ENCODE data around the gene SLC25A22.

SLC25A22 gene

DNA sequence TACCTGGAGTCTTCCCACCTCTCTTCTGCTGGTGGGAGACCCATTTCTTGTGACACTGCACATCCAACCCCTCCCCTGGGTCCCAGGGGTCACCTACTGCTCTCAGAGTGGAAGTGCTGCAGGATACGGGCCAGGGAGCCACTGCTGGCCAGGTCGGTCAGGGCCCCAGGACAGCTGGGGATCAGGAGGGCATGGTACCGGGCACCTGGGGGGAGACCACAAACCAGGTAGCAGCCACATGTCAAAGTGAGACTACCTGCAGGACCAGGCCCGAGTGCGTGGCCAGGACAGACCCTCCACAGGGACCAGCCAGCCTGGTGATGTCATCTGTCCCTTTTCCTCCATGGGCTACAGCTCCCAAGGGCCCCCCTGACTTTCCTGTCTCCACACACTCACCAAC, 24.7 kb downstream of the SLC25A22 start:
- no peak for DNase-seq (ENCODE audit: low read depth, low spot score)

DNA sequence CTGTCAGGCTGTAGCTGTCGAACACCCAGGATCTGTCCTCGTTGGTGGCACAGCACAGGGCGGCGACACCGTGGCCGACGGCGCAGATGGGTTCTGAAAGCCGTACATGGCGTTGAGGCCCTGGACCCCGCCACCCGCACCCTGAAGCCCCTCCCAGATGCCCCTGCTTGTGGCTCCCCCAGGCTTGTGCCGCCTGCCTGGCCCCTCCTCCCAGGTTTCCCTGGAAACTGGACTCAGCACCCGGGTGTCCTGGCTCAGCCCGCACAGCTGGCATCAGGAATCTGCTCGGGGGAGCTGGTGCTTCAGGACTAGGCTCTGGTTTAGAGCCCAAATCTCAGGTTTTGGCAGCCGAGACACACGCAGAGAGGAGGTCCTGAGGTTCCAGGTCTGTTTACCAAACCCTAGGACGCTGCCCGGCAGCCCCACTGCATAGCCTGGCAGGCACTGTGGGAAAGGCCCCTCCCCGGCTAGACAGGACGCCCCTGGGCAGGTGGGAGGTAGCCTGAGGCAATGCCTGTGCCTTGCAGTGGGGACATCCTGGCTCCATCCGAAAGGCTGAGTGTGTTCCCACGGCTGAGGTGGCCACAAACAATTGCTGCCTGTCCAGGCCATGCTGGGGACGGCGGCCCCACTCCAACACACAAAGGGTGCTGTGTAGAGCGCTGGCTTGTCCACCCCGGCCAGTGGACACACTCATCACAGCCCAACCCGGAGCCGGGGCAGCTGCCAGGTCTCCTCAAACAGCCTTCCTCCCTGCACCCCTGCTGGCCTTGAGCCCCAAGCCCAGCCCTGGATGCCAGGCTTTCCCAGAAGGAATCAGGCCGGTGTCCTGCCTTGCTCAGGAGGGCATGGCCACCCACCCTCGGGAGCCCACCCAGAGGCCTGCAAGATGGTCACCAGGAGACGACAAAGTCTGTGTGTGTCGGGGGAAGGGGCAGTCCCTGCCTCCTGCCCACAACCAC, 25.4 kb downstream of the SLC25A22 start:
- no peak for DNase-seq (ENCODE audit: low read depth, low spot score)

DNA sequence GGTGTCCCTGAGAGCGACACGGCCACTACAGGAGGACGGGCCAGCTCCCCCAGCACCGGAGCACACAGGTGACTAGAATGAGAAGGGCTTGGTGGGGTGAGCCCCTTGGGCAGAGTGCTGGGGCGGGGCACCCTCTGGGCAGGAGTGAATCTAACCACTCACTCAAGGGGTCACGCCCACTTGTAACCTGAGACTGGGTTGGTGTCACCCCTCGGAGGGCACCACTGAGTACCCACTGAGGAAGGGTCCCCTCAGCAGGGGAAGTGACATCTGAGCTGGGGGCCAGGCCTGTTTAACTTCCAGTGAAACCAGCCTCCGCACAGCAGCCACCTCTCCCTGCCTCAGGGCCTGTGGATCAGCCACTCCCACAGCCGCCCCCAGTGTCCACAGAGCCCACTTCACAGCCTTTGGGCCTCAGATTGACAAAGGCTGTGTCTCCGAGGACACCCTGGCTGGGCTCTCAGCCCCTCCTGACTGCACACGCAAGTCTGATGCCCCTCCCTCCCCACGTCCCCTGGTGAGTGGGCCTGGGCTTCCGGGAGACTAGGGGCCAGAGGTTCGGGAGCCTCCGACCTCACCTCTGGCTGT, 26.4 kb downstream of the SLC25A22 start:
- DNase-seq (ENCODE audit: low read depth, low spot score): no peak

DNA sequence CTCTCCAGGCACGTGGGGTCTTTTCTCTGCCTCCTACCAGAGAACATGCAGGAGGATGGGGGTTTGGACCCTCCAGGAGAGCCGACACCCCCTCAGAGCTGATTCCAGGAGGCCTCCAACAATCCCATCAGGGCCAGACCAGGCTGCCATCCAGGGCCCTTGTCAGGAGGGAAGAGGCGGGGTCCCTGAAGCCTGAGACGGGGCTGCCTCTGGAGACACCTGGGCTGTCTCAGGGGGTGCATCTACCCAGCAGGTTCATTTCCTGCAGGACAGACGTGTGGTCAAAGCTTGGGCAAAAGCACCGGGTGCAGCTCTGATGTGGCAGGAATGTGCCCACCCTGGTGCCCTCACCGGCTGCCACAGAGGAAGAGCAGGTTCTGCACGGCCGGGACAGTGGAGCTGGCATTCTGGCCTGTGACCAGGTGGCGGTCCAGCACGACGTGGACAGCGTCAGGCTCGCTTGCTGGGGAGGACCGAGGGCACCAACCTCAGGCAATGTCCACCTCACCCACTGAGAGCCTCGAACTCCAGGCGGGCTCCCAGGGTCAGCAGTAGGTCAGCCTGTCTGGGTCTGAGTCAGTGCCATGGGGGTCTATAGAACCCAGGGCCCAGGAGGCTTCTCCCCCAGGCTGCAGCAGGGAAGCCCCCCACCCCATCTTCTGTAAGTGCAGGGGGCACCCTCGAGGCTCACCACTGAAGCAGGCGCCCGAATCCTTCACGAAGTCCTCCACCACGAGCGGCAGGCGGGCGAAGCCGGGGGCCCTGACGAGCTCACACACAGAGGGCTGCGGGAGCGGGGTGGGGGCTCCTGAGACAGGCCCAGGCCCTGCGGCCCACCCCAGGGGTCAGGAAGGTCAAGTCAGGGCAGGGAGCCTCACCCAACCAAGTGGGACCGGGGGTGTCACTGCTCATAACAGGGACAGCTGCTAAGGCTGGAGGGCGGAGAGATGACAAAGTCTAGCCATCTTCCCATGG, 27.2 kb downstream of the SLC25A22 start:
- no peak for DNase-seq (ENCODE audit: low read depth, low spot score)

DNA sequence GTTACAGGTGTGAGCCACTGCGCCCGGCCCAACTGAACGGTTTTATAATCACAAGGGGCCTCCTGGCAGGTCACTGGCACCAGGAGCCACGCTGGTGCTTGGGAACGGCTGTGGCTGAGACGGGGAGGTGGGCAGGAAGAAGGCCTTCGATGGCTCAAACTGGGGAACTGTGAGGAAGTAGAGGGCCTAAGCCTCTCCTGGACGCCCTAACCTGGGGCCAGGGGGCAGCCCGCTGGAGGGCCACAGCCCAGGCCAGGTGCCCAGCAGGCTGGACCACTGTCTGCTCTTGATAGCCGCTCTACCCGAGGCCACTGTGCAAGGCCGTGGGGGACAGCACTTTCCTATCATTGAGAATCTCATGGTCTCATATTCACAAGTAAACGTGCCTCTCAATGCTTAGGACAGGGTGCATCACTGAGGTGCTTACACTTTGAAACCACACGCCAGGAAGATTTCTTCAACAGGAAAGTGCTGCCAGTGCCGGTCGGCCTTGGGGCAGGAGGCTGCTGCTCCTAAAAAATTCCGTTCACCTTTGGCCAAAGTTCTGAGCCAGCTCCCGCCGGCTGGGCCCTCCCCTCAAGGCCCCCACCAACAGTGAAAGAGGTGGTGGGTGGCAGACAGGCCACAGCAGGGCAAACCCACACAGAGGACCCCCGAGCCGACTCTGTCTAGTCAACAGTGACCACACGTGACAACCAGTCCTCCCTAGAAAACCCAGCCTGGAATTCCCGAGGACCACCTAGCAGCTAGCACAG, 28.0 kb downstream of the SLC25A22 start:
- DNase-seq (ENCODE audit: low read depth, low spot score): no peak

DNA sequence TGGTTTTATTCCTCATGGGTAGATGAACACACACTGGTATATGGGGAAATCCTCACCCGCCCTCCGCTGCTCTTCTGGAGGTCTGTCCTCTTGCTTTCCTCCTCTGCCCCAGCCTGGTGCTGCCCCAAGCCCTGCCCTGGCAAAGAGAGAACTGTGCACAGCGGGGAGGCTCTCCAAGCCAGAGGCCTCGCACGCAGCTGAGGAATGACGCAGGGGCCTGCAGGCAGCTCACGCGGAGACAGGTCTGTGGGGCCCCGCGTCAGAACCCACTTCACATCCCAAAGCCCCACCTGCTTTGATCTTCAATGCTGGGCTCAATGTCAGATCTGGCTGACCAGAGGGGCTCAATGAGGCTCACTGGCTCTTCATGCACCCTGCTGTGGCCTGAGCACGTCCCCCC, 30.8 kb downstream of the SLC25A22 start:
- no peak for DNase-seq (ENCODE audit: low read depth, low spot score)

DNA sequence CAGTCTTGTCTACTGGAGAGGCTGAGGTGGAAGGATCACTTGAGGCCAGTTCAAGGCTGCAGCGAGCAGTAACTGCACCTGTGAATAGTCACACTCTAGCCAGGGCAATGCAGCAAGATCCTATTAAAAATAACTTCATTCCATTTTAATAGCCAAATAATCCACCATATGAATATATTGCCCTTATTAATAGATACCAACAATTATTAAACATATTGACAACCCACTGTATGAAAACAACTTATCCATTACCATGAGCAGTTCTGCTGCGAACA, 31.2 kb downstream of the SLC25A22 start:
- no peak for DNase-seq (ENCODE audit: low read depth, low spot score)

DNA sequence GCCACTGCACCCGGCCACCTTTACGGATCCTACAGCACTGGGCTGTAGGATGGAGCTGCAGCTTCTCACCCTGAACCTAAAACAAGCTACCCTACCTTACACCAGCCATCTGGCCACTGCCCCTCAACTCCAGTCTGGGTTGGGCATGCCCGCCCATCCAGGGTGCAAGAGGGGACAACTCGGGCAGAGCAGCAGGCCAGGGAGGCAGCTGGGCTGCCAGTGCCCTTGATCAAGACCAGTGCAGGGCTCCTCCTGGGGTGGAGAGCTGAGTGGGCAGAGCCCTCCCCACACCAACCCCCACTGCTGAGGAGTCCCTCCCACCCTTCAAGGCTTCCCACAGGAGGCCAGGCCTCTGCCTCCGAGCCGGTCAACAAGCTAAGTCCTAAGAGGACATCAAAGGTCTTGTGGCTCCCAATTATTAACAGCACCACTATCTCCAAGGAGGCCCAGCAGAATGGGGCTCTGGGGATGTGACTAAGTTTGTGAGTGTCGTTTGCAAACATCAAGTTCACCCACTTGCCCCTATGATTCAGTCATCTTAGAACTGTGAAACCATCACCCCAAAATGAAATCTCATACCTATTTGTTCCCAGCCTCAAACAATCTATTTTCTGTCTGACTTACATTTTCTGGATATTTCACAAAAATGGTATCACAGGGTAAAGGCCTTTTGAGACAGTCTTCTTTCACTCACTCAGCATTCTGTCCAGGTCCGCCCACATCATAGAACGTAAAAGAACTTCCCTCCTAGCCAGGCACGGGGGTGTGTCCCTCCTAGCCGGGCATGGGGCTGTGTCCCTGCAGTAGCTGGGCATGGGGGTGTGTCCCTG, 31.8 kb downstream of the SLC25A22 start:
- DNase-seq (ENCODE audit: low read depth, low spot score): no peak

DNA sequence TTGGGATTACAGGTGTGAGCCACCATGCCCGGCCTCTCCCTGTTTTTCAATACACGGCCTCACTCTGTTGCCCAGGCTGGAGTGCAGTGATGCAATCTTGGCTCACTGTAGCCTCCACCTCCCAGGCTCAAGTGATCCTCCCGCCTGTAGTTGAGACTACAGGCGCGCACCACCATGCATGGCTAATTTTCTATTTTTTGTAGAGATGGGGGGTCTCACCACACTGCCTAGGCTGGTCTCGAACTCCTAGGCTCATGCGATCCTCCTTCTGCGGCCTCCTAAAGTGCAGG, 32.3 kb downstream of the SLC25A22 start:
- no peak for DNase-seq (ENCODE audit: low read depth, low spot score)

DNA sequence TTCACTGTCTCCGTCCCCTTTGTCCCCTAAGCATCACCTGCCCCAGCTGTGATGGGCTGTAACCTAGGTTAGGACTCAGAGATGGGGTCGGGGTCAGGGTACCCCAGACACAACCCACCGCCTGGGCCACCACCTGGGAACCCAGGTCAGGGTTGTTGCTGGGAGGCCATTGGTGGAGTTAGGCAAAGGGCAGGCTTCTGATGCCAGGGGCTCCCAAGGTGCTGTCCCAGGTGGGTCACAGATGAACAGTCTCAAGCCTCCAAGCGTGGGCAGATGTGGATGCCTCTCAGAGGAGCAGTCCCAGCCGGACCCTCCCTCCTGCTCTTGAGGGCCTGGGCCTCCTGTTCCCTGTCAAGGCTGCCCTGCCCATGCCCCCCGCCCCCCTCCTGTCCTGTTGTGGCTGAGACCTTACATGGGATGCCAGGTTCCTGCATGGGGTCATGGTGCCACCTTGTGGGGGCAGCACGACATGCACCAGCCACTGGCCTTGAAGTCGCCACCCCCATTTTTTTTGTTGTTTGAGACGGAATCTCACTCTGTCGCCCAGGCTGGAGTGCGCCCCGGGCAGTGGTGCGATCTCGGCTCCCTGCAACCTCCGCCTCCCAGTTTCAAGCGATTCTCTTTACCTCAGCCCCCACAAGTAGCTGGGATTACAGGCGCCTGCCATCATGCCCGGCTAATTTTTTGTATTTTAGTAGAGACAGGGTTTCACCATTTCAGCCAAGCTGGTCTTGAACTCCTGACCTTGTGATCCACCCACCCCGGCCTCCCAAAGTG, 32.9 kb downstream of the SLC25A22 start:
- no peak for DNase-seq (ENCODE audit: low read depth, low spot score)

DNA sequence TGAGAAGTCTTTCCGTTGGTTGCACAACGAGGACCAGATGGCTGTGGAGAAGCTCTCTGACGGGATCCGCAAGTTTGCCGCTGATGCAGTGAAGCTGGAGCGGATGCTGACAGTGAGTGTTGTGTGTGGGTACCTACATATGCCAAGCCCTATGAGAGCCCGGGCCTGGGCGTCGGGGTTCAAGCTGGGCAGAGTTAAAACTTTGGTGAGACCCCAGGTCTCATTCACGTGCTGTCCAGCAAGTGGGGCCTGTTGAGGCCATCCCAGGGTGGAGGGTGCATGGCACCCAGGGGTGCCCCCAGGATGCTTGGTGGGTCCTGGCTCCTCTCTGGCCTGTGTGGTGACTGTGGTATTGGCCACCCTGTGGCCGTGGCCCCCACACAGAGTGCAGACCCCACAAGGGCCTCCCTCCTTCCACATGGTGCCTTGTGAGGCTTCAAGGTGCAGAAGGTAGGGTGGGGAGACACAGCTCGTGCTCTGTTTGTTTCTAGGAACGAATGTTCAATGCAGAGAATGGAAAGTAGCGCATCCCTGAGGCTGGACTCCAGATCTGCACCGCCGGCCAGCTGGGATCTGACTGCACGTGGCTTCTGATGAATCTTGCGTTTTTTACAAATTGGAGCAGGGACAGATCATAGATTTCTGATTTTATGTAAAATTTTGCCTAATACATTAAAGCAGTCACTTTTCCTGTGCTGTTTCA, 33.6 kb downstream of the SLC25A22 start:
- no peak for DNase-seq (ENCODE audit: low read depth, low spot score)

DNA sequence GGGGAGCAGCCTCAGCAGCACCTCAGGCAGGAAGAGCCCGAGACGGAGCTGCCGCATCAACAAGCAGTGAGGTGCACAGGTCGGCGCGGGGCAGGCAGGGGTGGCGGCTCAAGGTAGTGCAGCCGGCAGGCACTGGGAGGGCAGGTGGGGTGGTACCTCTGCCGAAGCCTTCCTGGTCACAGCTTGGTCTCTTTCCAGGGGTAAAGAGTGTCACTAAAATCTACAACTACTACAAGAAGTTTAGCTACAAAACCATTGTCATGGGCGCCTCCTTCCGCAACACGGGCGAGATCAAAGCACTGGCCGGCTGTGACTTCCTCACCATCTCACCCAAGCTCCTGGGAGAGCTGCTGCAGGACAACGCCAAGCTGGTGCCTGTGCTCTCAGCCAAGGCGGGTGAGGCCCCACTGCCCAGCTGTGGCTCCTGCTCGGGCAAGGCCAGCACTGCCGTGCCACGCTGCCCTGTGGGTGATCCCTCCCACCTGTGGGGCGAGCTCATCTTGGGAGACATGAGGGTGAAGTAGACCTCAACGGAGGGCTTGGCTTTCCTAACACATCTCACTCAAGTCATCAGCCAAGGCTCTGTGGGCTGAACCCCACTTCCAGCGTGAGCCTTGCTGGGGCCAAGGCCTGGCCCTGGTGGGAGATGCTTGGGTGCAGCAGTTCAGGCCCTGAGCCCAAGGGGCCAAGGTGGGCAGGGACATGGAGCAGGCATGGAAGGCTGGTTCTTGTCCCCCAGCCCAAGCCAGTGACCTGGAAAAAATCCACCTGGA, 34.3 kb downstream of the SLC25A22 start:
- no peak for DNase-seq (ENCODE audit: low read depth, low spot score)

DNA sequence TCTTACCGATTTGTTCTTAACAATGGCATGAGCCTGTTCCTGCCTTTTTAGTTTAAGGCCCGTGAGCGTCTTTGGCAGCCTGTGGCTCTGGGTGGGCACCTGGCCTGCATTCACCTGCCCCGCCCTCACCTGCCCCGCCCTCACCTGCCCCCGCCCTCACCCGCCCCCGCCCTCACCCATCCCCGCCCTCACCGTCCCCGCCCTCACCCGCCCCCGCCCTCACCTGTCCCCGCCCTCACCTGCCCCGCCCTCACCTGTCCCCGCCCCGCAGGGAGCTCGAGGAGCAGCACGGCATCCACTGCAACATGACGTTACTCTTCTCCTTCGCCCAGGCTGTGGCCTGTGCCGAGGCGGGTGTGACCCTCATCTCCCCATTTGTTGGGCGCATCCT, 35.0 kb downstream of the SLC25A22 start:
- no peak for DNase-seq (ENCODE audit: low read depth, low spot score)

DNA sequence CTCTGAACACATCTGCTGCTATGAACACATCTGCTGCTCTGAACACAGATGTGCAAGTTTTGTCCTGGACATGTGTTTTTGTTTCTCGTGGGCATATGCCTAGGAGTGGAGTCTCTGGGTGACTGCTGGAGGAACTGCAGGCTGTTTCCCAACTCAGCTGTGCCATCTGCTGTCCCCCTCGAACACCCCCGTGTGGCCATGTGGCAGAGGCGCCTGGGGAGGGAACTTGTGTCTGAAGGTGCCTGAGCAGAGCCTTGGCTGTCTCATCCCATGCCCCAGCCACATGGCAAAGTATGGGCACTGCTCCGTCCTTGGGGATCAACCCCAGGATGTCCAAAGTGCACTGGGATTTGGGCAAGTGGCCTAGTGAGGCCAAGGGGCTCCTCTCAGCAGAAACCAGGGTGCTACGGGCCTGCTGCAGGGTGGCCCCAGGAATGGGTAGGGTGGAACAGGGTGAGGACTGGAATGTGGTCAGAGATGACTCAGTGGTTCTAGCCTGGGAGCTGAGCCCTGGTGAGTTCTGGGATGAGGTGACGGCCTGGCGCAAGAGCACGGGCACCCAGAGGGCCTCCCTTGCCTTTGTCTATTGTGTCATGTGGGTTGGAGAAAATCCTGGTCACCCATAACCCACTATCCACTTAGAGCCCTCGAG, 35.5 kb downstream of the SLC25A22 start:
- no peak for DNase-seq (ENCODE audit: low read depth, low spot score)

DNA sequence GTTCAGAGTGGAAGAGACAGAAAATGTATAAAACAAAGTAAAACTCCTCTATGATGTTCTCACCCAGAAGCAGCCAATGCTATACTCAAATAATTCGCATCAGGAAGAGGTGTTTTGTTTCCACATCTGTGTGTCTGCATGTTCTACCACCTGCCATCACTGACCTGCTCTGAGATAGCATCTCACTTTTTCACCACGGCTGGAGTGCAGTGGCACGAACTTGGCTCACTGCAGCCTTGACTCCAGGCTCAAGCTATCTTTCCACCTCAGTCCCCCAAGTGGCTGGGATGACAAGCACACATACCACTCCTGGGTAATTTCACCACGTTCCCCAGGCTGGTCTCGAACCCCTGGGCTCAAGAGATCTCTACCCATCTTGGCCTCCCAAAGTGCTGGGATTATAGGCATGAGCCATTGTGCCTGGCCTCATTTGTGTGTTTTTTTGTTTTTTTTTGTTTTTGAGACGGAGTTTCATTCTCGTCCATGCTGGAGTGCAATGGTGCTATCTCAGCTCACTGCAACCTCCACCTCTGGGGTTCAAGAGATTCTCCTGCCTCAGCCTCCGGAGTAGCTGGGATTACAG, 36.5 kb downstream of the SLC25A22 start:
- no peak for DNase-seq (ENCODE audit: low read depth, low spot score)

DNA sequence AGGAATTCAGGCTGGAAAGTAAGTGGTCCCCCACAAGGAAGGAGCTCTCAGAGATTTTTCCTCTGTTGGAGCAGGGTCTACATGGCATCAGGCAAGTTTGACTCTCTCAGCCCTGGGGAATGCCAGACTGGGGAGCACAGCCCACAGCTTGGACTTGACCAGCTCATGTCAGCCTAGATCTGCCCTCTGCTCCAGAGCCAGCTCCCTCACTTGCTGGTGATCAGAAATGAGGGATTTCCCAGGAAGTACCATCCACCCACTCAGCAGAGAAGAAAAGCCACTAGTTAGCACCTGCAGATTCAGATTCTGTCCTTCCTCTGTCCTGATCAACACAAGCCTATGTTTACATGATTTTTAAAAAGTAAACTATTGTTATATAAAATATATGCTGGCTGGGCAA, 37.8 kb downstream of the SLC25A22 start:
- DNase-seq (ENCODE audit: low read depth, low spot score): no peak

DNA sequence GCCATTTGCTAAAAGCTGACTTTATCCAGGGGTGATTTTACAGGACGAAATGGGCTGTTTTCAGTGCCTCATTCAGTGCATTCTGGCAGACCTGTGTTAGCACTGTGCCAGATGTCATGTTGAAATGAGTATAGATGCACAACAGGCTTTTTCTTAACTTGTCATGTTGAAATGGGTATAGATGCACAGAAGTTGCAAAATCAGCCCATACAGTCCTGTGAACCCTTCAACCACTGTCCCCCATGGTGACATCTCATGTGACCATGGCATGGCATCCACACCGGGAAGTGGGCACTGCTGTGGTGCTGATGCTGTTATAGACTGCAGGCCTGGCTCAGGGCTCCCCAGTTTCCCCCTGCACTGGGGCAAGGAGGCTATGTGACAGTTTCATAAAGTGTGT, 48.4 kb downstream of the SLC25A22 start:
- DNase-seq (ENCODE audit: low read depth, low spot score): no peak

DNA sequence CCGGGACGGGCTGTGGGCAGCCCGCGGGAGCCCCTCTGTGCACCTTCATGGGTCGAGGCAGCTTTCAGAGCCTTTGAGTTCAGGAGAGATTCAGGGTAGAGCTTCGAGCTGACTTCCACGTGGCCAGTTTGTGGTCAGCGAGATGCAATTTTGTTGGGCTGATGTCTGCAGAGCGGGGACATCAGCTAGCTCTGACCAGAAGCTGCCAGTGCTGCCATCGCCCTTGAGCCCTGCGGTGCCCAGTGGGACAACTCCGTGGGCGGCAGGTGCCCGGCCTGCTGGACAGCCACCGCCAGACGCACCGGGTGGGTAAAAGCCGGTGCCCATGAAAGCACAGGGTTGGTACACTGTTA, 50.1 kb downstream of the SLC25A22 start:
- no peak for DNase-seq (ENCODE audit: low read depth, low spot score)

Data from iPS DF 19.7 (cell line).